NB4 (cell line): ENCODE results near the gene IL24.

ENCODE experiments used
- DNase-seq: peaks from one replicate; pipeline ENCODE4 v3.0.0; 2010; ENCODE audit warnings: low read depth
- H3K4me3 ChIP-seq: one replicate; pipeline ENCODE4 v1.5.1; 2011; ENCODE audit warnings: mild to moderate bottlenecking, low read depth, low read length, moderate library complexity
- CTCF ChIP-seq: IDR thresholded peaks from one replicate; pipeline ENCODE4 v1.5.1; 2012; ENCODE audit warnings: low read depth, low read length
- MAX ChIP-seq: IDR thresholded peaks from 2 replicates; pipeline ENCODE4 v1.6.1; 2011; ENCODE audit warnings: low read depth, low read length
- MYC ChIP-seq: IDR thresholded peaks from 2 replicates; pipeline ENCODE4 v1.6.1; 2011; ENCODE audit warnings: low read depth, low read length
- POLR2A ChIP-seq: IDR thresholded peaks from 2 replicates; pipeline ENCODE4 v1.6.1; 2011; ENCODE audit warnings: mild to moderate bottlenecking; ENCODE audit not compliant: insufficient read length; ENCODE audit errors: extremely low read depth

IL24 gene

GRCh38 chr1:206883876-206884275 lies 13.4 kb upstream of the IL24 start:
- DNase-seq, result no peak
- H3K4me3 ChIP-seq, result no peak overlapping the region
- TF ChIP-seq POLR2A (no peak), CTCF (no peak), MAX (no peak), MYC (no peak)

- no peak for DNase-seq
- H3K4me3 ChIP-seq, result no peak overlapping the region
- TF ChIP-seq CTCF (no peak), MYC (no peak), POLR2A (no peak), MAX (no peak)
Measured at GRCh38 chr1:206885341-206886060, 11.7 kb upstream of the IL24 start.

- DNase-seq, result no peak
- no peak overlapping the region for H3K4me3 ChIP-seq
- TF ChIP-seq MYC (no peak), POLR2A (no peak), MAX (no peak), CTCF (no peak)
Measured at GRCh38 chr1:206886831-206887230, 10.4 kb upstream of the IL24 start.

- TF ChIP-seq CTCF (no peak), MAX (no peak), POLR2A (no peak), MYC (no peak)
- no peak overlapping the region for H3K4me3 ChIP-seq
- no peak for DNase-seq
Measured at GRCh38 chr1:206887701-206888100, 9.5 kb upstream of the IL24 start.

- DNase-seq, result no peak
Measured at GRCh38 chr1:206890125-206891060, 6.8 kb upstream of the IL24 start.

More at GRCh38 chr1:206890125-206891060, 6.8 kb upstream of the IL24 start:
- no peak overlapping the region for H3K4me3 ChIP-seq
- TF ChIP-seq POLR2A, result no peak
- no peak for TF ChIP-seq MYC
- TF ChIP-seq MAX, result no peak
- TF ChIP-seq CTCF, result no peak
